Iris pigment epithelial cell (primary cell): Measurements from ENCODE around the gene MYRIP.
A peak's percentile ranks its signal among the peaks of the same experiment; 100 is the strongest.
"Not testable (repeated sequence)": the region's sequence is repeated elsewhere in the genome, so short reads cannot be mapped to it uniquely, and the experiment has no call there.

Source experiments
- DNase-seq: peaks from one replicate; pipeline ENCODE4 v3.0.0-alpha.2; 2011; ENCODE audit warnings: low read depth

Gene MYRIP

DNA sequence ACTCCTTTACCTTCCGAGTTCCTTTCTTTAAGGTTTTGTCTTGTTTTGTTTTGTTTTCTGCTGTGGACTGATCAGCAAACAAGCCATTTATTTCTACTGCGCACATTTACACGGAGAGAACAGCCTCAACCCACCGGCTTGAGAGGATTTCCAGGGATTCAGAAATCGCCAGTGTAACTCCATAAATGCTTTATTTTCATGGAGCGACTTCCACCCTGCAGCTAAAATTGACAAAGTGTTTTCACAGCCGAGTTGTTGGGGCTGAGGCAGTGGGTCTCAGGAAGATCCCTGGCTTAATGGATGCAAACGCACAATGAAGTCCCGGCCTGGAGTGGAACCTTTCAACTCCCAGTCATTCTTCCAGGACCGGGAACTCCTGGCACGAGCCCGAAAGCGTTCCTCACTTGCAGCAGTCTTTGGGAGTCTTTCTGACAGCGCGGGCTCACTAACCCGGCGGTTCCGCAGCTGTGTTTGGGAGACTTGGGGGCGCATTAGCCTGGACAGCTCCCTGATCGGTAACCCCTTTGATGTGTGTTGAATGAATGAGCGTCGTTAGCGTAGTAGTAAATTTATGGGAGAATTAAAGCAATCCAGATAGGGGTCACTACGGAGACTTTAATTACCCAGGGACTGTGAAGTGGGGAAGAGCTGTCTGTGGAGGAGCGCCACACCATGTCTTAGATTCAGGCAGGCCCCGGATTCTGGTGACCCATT lies 785 bp upstream of the MYRIP start:
- no peak for DNase-seq

DNA sequence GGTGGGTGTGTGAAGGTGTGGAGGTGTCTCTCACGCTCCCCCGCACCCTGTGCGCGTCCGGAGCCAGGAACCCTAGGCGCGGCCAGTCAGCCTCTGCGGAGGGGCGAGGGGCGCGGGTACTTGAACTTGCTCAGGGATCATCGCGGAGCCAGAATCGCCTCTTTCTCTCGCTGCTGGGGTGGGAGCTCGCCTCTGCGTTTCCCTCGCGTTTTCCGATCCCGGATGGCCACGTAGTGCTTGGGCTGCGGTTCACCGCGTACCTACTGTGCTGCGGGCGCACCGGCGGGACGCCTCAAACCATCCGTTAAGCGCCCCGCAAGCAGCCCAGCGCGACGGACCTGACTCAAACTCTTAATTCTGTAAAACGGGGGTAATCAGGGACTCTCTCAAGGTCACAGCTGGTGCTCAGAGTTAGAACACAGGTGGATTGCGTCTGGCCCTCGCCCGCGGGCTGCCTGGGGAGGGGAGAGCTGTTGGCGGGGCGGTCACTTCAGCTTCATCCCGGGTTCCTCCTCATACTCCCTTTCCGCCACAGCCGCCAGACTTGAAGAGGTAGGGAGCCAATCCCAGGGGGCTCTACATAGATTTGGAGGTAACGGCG lies 686 bp downstream of the MYRIP start:
- DNase-seq = no peak

DNA sequence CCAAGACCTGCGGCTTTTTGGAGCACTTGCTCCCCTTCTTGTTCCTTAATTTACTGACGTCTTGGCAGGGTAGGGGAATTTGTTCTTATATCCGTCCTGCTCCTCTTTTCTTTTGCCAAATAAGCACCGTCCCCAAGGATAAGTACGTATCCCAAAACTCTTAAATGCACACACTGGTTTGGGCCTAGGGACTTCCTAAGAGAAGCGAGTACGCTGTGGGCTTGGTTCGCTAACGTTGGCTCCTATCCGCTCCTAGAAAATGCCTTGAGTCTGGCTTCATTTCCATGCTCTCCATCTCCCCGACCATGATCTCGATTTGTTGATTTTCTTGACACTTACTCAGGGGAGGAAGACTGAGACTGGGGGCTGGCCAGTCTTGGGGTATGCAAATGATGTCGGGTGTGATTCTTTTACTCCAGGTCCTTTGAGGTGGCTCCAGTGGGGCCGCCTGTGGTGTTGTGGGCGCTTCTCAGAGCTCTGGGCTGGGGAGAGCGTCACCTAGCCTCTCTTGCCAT lies 1.3 kb downstream of the MYRIP start:
- no peak for DNase-seq

GRCh38 chr3:39811561-39811960 lies 2.2 kb downstream of the MYRIP start:
- no peak for DNase-seq

DNA sequence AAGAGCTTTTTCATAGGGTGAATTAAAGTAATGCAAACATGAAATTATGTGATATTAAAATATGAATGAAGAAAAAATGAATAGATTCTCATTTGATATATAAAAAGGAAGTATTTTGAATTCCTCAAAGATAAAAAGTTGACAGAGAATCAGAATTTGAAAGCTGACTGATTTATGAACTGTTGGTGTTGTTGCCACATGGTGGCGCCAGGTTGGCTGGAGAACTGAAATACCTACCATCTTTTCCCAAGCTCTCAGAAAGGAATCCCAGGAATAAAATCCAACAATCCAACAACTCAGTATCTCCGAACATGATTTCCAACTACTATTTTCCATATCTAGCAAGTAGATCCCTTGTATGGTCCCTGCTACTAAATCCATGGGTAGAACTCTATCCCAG lies 3.1 kb downstream of the MYRIP start:
- DNase-seq = no peak

DNA sequence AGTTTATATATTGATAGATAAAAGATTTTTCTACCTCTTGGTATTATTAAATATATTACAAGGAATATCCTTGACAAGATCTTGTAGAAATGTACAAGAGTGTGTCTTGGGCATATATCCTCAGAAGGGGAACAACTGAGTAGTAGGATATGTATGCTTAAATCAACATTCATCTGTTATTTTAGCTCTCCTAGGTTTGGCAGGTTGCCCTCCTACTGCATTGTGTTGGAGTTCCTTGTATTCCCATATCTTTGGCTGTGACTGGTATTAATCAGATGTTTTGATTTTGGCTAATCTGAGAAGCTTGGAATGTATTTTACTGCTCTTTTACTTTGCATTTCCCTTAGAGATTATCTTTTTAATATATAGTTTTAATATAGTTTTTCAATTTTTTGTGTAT lies 4.6 kb downstream of the MYRIP start:
- DNase-seq = peak; percentile 25

DNA sequence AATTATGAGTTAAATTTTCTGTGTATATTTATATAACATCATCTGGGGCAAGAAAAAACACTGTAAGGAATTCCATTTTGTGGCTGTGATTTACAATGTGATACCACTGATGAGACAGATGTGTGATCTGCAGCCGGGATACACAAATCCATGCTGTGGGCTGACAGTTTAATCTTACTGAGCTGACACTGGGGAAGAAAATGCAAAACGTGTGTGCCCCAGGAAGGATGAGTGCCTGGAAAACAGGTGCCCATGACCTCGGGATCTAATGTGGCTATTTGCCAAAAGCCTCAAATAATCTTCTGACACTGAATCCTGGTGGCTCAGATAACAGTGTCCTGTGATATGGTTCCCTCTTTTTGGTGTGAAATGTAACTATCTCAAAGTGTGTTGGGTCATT lies 10.5 kb downstream of the MYRIP start:
- no peak for DNase-seq

- DNase-seq = not testable (repeated sequence)
These were observed 24.4 kb downstream of the MYRIP start for GRCh38 chr3:39833764-39834163.

DNA sequence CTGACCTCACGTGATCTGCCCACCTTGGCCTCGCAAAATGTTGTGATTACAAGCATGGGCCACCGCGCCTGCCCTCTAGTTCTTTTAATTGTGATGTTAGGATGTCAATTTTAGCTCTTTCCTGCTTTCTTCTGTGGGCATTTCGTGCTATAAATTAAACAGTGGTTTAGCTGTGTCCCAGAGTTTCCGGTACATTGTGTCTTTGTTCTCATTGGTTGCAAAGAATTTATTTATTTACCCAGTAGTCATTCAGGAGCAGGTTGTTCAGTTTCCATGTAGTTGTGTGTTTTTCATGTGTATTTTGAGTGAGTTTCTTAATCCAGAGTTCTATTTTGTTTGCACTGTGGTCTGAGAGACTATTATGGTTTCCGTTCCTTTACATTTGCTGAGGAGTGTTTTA lies 30.1 kb downstream of the MYRIP start:
- no peak for DNase-seq

DNA sequence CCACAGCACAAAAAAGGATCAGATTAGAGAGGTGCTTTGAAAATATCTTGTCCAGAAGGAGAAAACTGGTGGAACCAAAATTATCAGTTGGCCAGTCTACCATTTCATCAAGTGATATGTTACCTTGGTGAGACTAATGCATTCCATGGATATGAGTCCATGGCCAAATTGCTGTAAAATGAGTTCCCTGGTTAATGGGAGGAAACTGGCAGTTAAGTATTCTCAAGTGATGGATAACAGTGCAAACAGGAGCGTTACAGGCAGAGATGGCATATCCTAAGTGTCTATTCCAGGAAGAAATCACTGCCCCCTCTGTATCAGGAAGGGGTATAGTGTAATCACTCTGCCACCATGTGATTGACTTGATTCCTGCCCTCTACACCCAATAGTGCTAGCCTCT lies 34.0 kb downstream of the MYRIP start:
- no peak for DNase-seq

DNA sequence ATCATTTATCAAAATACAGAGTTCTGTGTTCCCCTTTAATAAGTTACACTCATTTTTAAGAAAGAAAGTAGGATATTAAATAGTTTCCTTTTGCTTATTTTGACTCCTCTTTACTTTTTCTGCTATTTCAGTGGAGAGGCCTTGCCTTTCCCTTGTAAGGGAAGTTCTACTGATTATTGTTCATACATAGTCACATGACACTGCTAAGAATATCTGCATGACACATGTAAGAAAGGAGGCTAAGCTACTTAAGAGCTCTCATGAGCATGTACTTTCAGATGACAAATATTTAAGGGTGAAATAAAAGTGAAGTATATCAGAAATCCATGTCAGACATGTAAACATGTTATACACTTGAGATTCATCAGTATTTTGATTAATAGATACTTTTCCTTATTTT lies 39.0 kb downstream of the MYRIP start:
- no peak for DNase-seq

GRCh38 chr3:39849992-39850715 lies 40.7 kb downstream of the MYRIP start:
- DNase-seq = no peak

GRCh38 chr3:39850716-39851032 lies 41.3 kb downstream of the MYRIP start:
- DNase-seq = no peak

- DNase-seq = no peak
These were observed 46.1 kb downstream of the MYRIP start for GRCh38 chr3:39855517-39855916.

GRCh38 chr3:39869890-39870289 lies 60.5 kb downstream of the MYRIP start:
- no peak for DNase-seq

GRCh38 chr3:39870706-39871105 lies 61.3 kb downstream of the MYRIP start:
- no peak for DNase-seq

GRCh38 chr3:39879581-39879980 lies 70.2 kb downstream of the MYRIP start:
- DNase-seq = no peak

DNA sequence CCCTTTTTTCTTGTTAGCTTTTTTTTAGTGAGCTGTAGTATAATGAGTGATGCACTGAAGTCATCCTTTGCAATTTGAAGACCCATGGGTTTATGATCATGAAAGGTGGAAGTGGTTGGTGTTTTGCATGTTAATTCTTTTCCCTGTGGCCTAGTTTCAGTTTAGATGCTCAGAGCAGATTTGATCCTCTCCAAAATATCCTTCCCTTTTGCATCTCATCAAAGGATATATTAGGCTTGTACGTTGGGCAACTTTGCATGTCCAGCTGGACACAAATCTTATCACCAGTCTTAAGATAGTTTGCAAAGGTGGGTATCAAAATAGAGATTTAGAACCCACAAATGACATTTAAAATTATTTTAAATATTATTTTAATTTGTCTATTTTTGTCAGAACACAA lies 72.7 kb downstream of the MYRIP start:
- DNase-seq = no peak

GRCh38 chr3:39892068-39892467 lies 82.7 kb downstream of the MYRIP start:
- no peak for DNase-seq

GRCh38 chr3:39896184-39896583 lies 86.8 kb downstream of the MYRIP start:
- no peak for DNase-seq

GRCh38 chr3:39900462-39901002 lies 91.1 kb downstream of the MYRIP start:
- DNase-seq = no peak

DNA sequence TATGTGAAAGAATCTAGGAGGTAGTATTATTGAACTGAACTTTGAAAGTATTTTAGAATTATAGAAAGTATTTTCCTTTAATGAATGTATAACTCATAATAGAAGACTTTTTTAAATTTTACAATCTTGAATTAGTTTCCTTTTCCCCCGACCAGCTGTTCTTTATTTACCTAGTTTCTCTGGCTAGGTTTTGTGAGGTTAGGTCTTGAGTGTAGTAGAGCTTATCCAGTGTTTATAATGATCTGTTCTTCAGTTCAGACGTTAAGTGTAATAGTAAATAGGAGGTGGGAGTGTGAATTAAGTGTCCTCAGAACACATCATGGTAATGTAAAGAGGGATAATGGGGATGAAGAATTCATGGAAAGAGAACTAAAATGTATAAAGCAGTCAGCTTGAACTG lies 93.8 kb downstream of the MYRIP start:
- DNase-seq = no peak

- DNase-seq = no peak
These were observed 96.4 kb downstream of the MYRIP start for GRCh38 chr3:39905788-39906187.
